HEK293T (cell line): Measurements from ENCODE around the gene CENPVL3.

Experiments used
- BHLHE40 ChIP-seq: fragments of 450-650 bp; IDR thresholded peaks from 2 replicates; pipeline ENCODE4 v1.6.1; 2016; ENCODE audit warnings: mild to moderate bottlenecking, moderate library complexity, borderline replicate concordance
- HDGF ChIP-seq: fragments of 450-650 bp; IDR thresholded peaks from 2 replicates; pipeline ENCODE4 v1.6.1; 2017; ENCODE audit warnings: antibody characterized with exemption, borderline replicate concordance
- NFRKB ChIP-seq: fragments of 450-650 bp; IDR thresholded peaks from 2 replicates; pipeline ENCODE4 v1.6.1; 2016; ENCODE audit warnings: mild to moderate bottlenecking, moderate library complexity

GRCh38 chrX:51643377-51643776, 24.7 kb upstream of the CENPVL3 start:
- TF ChIP-seq HDGF (no peak), NFRKB (no peak), BHLHE40 (no peak)
